Body of pancreas (tissue), 4 donors: Measurements from ENCODE around the gene HNRNPA0. TPM values are rescaled to one million over a fixed set of nuclear protein-coding genes. Genes with fewer than 3 reads are reported as not detected.
"Not testable (repeated sequence)": the region's sequence is repeated elsewhere in the genome, so short reads cannot be mapped to it uniquely, and the experiment has no call there.

ENCODE experiments used
- ATAC-seq: fragments of 150-250 bp; one replicate; pipeline ENCODE4 v1.9.1; 2016
- DNase-seq, 4 donors: peaks; one replicate each; pipeline ENCODE4 v3.0.0-alpha.2; 2019
- H3K27ac ChIP-seq, 4 donors: fragments of 200-600 bp; sonication (generic); 1 replicate in 3 of 4; 2 replicates in 1 of 4; pipeline versions ENCODE4 v1.5.1 to v1.6.1; 2016 to 2019; ENCODE audit warnings: mild to moderate bottlenecking in 1 of 4, mixed read lengths in 1 of 4, moderate library complexity in 1 of 4
- H3K27me3 ChIP-seq, 2 donors: fragments of 200-600 bp; sonication (generic); one replicate each; pipeline ENCODE4 v1.6.0; 2016; ENCODE audit warnings: mild to moderate bottlenecking in 1 of 2
- H3K36me3 ChIP-seq, 2 donors: fragments of 200-600 bp; sonication (generic); replicated peaks in 1 of 2; 2 replicates each; pipeline ENCODE4 v1.5.1; 2016; ENCODE audit warnings: low read depth in 2 of 2; ENCODE audit not compliant: insufficient read depth in 1 of 2
- H3K4me1 ChIP-seq: fragments of 200-600 bp; sonication (generic); one replicate; pipeline ENCODE4 v1.6.0; 2016
- H3K4me3 ChIP-seq, 2 donors: fragments of 200-600 bp; sonication (generic); 1 replicate in 1 of 2; 2 replicates in 1 of 2; pipeline ENCODE4 v1.5.1; 2016 to 2019
- H3K9me3 ChIP-seq, 3 donors: fragments of 200-600 bp; sonication (generic); 1 replicate in 2 of 3; 2 replicates in 1 of 3; pipeline ENCODE4 v1.5.1; 2016
- POLR2A ChIP-seq, 3 donors: fragments of 450-650 bp; IDR thresholded peaks; one replicate each; pipeline ENCODE4 v1.6.1; 2016; ENCODE audit warnings: antibody characterized with exemption in 3 of 3, mild to moderate bottlenecking in 2 of 3
- WGBS, 2 donors: methylation state at CpG; one replicate each; pipeline ENCODE4 v1.1.5; 2017; 5-methylcytosine and 5-hydroxymethylcytosine counted together
- intact Hi-C: fragments of 100-400 bp; cut with DNase I; formaldehyde crosslinking; loops from one replicate; pipeline ENCODE4 v1.15.1; 2023
- total RNA-seq, 2 donors: library from RNA; depleted of rRNA; stranded (reverse); fragments of >200 nt; gene quantifications; one replicate each; pipeline ENCODE4 v1.1.0, GENCODE V29; 2016
- TF ChIP-seq, protein P1 (sequence below), 7 experiments: fragments of 450-650 bp in 4 of 7; fragments of 200-600 bp in 3 of 7; sonication (generic) in 3 of 7; IDR thresholded peaks; one replicate each; pipeline ENCODE4 v1.5.1; 2016 to 2019; ENCODE audit warnings: antibody characterized with exemption in 7 of 7

Gene HNRNPA0
- total RNA-seq, 2 donors from 2014 or later, result 7.3 TPM

DNA sequence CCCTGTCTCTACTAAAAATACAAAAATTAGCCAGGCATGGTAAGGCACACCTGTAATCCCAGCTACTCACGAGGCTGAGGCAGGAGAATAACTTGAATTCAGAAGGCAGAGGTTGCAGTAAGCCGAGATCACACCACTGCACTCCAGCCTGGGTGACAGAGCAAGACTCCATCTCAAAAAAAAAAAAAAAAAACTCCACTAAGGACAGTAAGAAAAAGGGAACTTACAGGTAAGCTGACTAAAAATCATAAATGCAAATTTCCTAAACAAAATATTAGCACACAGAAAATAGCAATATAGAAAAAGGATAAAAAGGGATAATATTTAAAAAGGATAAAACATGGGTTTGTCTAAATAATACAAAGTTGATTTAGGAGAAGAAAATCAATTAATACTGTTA is 27.9 kb upstream of the HNRNPA0 start:
- no peaks in the 10 kb centered on the region for H3K4me1 ChIP-seq
- no peaks in the 10 kb centered on the region for H3K9me3 ChIP-seq
- WGBS, 2 donors, result 66 to 85% methylated on average over 2 of the region's 2 CpGs
- intact Hi-C loops, result no loop called here
- H3K4me3 ChIP-seq, result no peak overlapping the region
- TF ChIP-seq, protein P1, sequence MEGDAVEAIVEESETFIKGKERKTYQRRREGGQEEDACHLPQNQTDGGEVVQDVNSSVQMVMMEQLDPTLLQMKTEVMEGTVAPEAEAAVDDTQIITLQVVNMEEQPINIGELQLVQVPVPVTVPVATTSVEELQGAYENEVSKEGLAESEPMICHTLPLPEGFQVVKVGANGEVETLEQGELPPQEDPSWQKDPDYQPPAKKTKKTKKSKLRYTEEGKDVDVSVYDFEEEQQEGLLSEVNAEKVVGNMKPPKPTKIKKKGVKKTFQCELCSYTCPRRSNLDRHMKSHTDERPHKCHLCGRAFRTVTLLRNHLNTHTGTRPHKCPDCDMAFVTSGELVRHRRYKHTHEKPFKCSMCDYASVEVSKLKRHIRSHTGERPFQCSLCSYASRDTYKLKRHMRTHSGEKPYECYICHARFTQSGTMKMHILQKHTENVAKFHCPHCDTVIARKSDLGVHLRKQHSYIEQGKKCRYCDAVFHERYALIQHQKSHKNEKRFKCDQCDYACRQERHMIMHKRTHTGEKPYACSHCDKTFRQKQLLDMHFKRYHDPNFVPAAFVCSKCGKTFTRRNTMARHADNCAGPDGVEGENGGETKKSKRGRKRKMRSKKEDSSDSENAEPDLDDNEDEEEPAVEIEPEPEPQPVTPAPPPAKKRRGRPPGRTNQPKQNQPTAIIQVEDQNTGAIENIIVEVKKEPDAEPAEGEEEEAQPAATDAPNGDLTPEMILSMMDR (IDR thresholded peaks at IDR 0.05), result no peak
- no peak for TF ChIP-seq POLR2A (IDR thresholded peaks at IDR 0.05)
- no peaks in the 10 kb centered on the region for H3K27me3 ChIP-seq
- H3K36me3 ChIP-seq, result no peaks in the 10 kb centered on the region
- no peak for ATAC-seq
- DNase-seq, result no peak
- H3K27ac ChIP-seq, result no peak overlapping the region

DNA sequence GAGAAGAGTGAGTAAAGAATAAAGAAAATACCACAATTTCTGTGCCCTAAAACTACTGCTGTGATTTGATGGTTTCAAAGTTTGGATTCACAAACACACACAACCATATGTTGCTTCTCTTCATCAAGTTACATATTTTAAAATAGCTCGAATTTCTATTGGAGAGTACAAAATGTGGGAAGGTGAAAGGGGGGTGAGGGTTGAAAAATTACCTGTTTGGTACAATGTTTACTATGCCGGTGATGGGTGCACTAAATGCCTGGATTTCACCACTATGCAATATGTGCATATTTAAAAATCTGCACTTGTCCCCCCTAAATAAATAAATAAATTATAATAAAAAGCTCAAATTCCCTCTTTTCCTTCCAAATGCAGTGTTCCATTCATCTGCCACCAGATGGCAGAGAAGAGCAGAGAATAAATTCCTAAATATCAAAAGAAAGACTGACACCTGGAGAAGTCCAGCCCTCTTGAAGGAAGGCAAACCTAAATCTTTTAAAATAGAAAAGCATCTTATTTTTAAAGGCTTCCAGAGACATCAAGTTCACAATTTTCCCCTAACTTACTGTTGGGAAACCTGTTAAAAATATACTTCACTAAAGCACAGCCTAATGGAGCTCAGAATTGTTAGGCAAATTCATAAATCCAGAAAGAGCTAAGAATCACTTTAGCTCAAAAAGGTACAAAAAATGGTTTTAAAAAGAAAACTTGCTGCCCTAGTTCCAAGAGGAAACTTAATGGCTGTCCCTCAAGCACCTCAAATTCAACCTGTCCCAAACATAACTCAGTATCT is 24.8 kb upstream of the HNRNPA0 start:
- Histone ChIP-seq H3K9me3 (no peaks in the 10 kb centered on the region), H3K4me3 (no peak overlapping the region), H3K27me3 (no peaks in the 10 kb centered on the region), H3K4me1 (no peaks in the 10 kb centered on the region), H3K27ac (no peak overlapping the region), H3K36me3 (no peaks in the 10 kb centered on the region)
- WGBS, 2 donors, result 17 to 31% methylated on average over 2 of the region's 2 CpGs
- intact Hi-C loops, result loop anchor here (5.0 kb wide), 1 partner anchor 353 kb away; no protein-coding TSS in a partner anchor
- DNase-seq (no peak), ATAC-seq (no peak)
- TF ChIP-seq POLR2A (IDR thresholded peaks at IDR 0.05), result no peak
- TF ChIP-seq, protein P1 (IDR thresholded peaks at IDR 0.05), result peak; percentile 45 to 78 (median 72)

DNA sequence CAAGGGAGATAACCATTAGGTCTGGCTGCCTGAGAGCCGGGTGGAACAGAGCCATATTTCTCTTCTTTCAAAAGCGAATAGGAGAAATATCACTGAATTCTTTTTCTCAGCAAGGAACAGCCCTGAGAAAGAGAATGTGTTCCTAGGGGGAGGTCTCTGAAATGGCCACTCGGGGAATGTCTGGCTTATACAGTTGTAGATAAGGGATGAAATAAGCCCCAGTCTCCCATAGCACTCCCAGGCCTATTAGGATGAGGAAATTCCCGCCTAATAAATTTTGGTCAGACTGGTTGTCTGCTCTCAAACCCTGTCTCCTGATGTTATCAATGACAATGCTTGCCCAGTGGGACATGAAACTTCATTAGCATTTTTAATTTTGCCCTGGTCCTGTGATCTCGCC is 13.8 kb upstream of the HNRNPA0 start:
- not testable (repeated sequence) for H3K27me3 ChIP-seq, H3K27ac ChIP-seq, H3K4me3 ChIP-seq, DNase-seq, H3K36me3 ChIP-seq, ATAC-seq, H3K9me3 ChIP-seq, H3K4me1 ChIP-seq
- 88 to 92% methylated on average over 5 of the region's 5 CpGs for WGBS, 2 donors
- intact Hi-C loops, result loop anchor here (10.0 kb wide), 1 partner anchor 267 kb away; the partner anchor contains the start of gene FAM13B

DNA sequence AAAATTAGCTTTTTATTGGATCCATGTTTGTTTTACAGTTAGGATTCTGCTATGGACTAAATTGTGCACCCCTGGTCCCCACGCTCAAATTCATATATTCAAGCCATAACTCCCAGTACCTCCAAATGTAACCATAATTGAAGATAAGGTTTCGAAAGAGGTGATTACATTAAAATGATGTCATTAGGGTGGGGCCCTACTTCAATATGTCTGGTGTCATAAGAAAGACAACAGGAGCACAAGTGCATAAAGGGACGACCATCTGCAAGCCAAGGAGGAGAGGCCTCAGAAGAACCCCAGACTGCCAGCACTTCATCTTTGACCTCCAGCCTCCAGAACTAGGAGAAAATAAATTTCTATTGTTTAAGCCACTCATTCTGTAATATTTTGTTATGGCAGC is 7.4 kb upstream of the HNRNPA0 start:
- TF ChIP-seq POLR2A (IDR thresholded peaks at IDR 0.05), result no peak
- TF ChIP-seq, protein P1 (IDR thresholded peaks at IDR 0.05), result no peak
- 79 to 81% methylated on average over 3 of the region's 3 CpGs for WGBS, 2 donors
- no peaks in the 10 kb centered on the region for H3K36me3 ChIP-seq
- H3K9me3 ChIP-seq, result no peaks in the 10 kb centered on the region
- H3K27me3 ChIP-seq, result no peaks in the 10 kb centered on the region
- intact Hi-C loops, result loop anchor here (10.0 kb wide), 1 partner anchor 273 kb away; the partner anchor contains the start of gene FAM13B
- no peaks in the 10 kb centered on the region for H3K4me1 ChIP-seq
- DNase-seq, result no peak
- no peak for ATAC-seq
- H3K4me3 ChIP-seq, result no peak overlapping the region
- H3K27ac ChIP-seq, result no peak overlapping the region

DNA sequence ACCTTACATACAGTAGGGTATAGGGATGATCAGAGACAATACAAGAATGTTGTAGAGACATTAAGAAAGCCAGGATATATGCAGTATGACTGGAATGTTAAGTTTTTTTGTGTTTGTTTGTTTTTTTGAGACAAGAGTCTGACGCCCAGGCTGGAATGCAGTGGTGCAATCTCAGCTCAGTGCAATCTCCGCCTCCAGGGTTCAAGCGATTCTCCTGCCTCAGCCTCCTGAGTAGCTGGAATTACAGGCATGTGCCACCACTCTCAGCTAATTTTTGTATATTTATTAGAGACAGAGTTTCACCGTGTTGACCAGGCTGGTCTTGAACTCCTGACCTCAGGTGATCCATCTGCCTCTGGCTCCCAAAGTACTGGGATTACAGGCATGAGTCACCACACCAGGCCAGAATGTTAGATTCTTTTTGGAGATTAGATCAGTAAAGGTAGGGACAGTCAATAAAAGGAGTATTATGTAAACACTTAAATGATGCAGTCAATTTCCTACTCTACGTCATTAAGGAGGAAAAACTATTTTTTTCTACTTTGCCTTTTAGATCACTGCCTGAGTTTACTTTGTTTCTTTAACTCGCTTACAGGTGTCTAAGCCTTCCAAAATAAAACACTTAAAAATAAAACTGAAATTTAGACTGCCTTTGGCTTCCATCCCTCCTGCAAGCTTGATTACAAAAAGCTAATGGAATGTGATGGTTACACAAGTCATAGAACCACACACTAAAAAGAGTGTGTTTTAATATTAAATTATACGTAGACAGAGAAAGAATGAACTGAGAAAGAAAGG is 6.8 kb upstream of the HNRNPA0 start:
- 75 to 77% methylated on average over 7 of the region's 7 CpGs for WGBS, 2 donors
- H3K36me3 ChIP-seq, result no peaks in the 10 kb centered on the region
- no peaks in the 10 kb centered on the region for H3K4me1 ChIP-seq
- DNase-seq (no peak), ATAC-seq (no peak)
- H3K4me3 ChIP-seq, result no peak overlapping the region
- H3K27me3 ChIP-seq, result no peaks in the 10 kb centered on the region
- no peaks in the 10 kb centered on the region for H3K9me3 ChIP-seq
- intact Hi-C loops, result loop anchor here (10.0 kb wide), 1 partner anchor 274 kb away; the partner anchor contains the start of gene FAM13B
- TF ChIP-seq, protein P1 (IDR thresholded peaks at IDR 0.05), result no peak
- no peak for TF ChIP-seq POLR2A (IDR thresholded peaks at IDR 0.05)
- H3K27ac ChIP-seq, result no peak overlapping the region
